Activated CD8-positive, alpha-beta memory T cell treated with anti-CD3 and anti-CD28 coated beads, Interleukin-2, amount 50 U/mL, for 4 hours (primary cell): ENCODE measurements around the gene AGAP2.

Source experiments
- DNase-seq: peaks from one replicate; pipeline ENCODE4 v3.0.0-alpha.2; 2020

The AGAP2 gene

GRCh38 chr12:57766464-57767304, 28.1 kb upstream of the AGAP2 start, which contains the start of gene CYP27B1:
TSS of gene CYP27B1 (minus strand) at chr12:57767078. CDS start at chr12:57767041, 37 bp downstream.
- DNase-seq, result no peak

- DNase-seq, result no peak
These were observed 27.3 kb upstream of the AGAP2 start for GRCh38 chr12:57765698-57766463.

- DNase-seq, result peak; percentile 67
These were observed 26.6 kb upstream of the AGAP2 start for GRCh38 chr12:57765003-57765697.

- DNase-seq, result no peak
These were observed 26.1 kb upstream of the AGAP2 start for GRCh38 chr12:57764662-57765002.

GRCh38 chr12:57763881-57764661, 25.5 kb upstream of the AGAP2 start:
- DNase-seq, result no peak

GRCh38 chr12:57762463-57762862, 23.9 kb upstream of the AGAP2 start:
- DNase-seq, result no peak

GRCh38 chr12:57761391-57761998, 23.0 kb upstream of the AGAP2 start:
- DNase-seq, result no peak

- DNase-seq, result no peak
These were observed 21.9 kb upstream of the AGAP2 start for GRCh38 chr12:57760347-57760982.

GRCh38 chr12:57759360-57759980, 20.9 kb upstream of the AGAP2 start:
- peak; percentile 46 for DNase-seq

GRCh38 chr12:57758552-57759359, 20.2 kb upstream of the AGAP2 start:
- DNase-seq, result no peak

- DNase-seq, result no peak
These were observed 19.2 kb upstream of the AGAP2 start for GRCh38 chr12:57757771-57758170.

GRCh38 chr12:57756406-57757341, 18.1 kb upstream of the AGAP2 start:
- DNase-seq, result peak; percentile 72

GRCh38 chr12:57755454-57756372, 17.2 kb upstream of the AGAP2 start:
- DNase-seq, result peak; percentile 45

GRCh38 chr12:57755194-57755453, 16.6 kb upstream of the AGAP2 start:
- DNase-seq, result no peak

- DNase-seq, result peak; percentile 81
These were observed 16.1 kb upstream of the AGAP2 start, which contains the start of gene MARCHF9 for GRCh38 chr12:57754411-57755193. TSS of gene MARCHF9 (plus strand) at chr12:57755103. CDS start at chr12:57755529, 426 bp downstream.

- no peak for DNase-seq
These were observed 15.3 kb upstream of the AGAP2 start for GRCh38 chr12:57753756-57754337.

- no peak for DNase-seq
These were observed 14.1 kb upstream of the AGAP2 start for GRCh38 chr12:57752668-57753000.
